ENCODE data around the gene TMEM232.

The TMEM232 gene

GRCh38 chr5:110702704-110703103, 23.8 kb downstream of the TMEM232 start:
- TF ChIP-seq, protein P1, sequence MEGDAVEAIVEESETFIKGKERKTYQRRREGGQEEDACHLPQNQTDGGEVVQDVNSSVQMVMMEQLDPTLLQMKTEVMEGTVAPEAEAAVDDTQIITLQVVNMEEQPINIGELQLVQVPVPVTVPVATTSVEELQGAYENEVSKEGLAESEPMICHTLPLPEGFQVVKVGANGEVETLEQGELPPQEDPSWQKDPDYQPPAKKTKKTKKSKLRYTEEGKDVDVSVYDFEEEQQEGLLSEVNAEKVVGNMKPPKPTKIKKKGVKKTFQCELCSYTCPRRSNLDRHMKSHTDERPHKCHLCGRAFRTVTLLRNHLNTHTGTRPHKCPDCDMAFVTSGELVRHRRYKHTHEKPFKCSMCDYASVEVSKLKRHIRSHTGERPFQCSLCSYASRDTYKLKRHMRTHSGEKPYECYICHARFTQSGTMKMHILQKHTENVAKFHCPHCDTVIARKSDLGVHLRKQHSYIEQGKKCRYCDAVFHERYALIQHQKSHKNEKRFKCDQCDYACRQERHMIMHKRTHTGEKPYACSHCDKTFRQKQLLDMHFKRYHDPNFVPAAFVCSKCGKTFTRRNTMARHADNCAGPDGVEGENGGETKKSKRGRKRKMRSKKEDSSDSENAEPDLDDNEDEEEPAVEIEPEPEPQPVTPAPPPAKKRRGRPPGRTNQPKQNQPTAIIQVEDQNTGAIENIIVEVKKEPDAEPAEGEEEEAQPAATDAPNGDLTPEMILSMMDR (IDR thresholded peaks at IDR 0.05): no peak

- TF ChIP-seq, protein P1 (IDR thresholded peaks at IDR 0.05): no peak
These were observed 24.2 kb downstream of the TMEM232 start for GRCh38 chr5:110702300-110702699.

DNA sequence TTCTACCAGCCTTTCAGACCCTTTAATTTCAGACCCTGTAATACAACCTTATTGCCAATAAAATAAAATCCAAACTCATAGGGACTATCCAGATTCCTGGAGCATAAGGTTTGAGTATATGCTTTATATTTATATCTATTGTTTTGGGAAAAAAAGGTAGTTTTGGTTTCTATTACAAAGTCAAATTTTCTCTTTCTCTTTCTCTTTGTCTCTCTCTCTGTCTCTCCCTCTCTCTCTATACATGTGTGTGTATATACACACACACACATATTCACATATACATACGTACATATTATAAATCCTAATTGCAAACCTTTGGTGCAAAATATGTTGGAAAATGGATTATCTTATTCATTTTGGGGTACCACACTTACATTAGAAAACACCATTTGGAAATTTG, 39.0 kb downstream of the TMEM232 start:
- TF ChIP-seq, protein P1 (IDR thresholded peaks at IDR 0.05): no peak

GRCh38 chr5:110686270-110686669, 40.2 kb downstream of the TMEM232 start:
- TF ChIP-seq, protein P1 (IDR thresholded peaks at IDR 0.05): no peak

- TF ChIP-seq, protein P1 (IDR thresholded peaks at IDR 0.05): no peak
These were observed 44.5 kb downstream of the TMEM232 start for GRCh38 chr5:110681953-110682352.

DNA sequence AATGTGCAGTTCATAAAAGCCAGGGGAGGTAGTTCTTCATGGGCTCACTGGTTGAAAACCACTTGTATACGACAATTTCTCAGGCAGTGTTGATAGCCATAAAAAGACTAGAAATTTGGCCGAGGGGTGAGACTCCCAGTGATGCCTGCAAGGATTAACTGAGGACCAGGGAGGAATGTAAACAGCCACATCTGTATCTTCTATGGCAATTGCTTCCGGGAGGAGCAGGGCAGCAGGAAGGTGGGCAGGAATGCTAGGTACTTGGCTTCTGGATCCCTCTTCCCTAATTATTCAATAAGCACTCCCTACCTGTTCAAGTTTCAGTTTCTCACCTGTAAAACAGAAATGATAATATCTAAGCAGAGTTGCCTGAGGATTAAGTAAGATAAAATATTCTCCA, 45.4 kb downstream of the TMEM232 start:
- TF ChIP-seq, protein P1 (IDR thresholded peaks at IDR 0.05): no peak

DNA sequence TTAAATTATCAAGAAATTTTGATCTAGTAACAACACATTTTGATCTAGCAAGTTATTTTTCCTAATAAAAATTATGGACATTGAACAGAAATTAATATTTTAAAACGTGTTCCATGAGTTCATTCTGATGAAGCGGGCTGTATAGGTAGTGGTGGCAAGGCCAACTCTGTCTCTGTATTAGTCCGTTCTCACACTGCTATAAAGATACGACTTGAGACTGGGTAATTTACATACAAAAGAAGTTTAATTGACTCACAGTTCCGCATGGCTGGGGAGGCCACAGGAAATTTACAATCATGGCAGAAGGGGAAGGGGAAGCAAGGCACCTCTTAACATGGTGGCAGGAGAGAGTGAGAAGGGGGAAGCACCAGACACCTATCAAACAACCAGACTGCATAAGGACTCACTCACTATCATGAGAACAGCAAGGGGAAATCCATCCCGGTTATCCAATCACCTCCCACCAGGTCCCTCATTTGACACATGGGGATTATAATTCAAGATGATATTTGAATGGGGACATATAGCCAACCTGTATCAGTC, 61.2 kb downstream of the TMEM232 start:
- TF ChIP-seq, protein P1 (IDR thresholded peaks at IDR 0.05): no peak

DNA sequence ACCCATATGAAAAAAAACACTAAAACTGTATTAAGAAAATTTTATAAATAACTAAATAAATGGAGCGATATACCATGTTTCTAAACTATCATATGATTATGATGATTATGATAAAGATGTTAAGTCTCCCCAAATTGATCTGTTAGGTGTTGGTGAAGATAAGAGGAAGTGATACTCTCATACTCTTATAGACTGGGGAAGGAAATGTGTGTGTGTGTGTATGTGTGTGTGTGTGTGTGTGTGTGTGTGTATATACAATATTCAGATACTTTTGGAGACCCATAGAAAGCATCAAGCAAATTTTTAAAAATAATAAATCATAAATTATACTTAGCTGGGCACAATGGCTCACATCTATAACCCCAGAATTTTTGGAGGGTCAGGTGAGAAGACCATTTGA, 62.9 kb downstream of the TMEM232 start:
- TF ChIP-seq, protein P1 (IDR thresholded peaks at IDR 0.05): no peak
